ENCODE results near the gene AGRN.
"Not testable (repeated sequence)": the region's sequence is repeated elsewhere in the genome, so short reads cannot be mapped to it uniquely, and the experiment has no call there.

The AGRN gene

GRCh38 chr1:974293-974640, 45.7 kb upstream of the AGRN start:
- no peak for DNase-seq (ENCODE audit: low read depth)
- TF ChIP-seq, protein P1, sequence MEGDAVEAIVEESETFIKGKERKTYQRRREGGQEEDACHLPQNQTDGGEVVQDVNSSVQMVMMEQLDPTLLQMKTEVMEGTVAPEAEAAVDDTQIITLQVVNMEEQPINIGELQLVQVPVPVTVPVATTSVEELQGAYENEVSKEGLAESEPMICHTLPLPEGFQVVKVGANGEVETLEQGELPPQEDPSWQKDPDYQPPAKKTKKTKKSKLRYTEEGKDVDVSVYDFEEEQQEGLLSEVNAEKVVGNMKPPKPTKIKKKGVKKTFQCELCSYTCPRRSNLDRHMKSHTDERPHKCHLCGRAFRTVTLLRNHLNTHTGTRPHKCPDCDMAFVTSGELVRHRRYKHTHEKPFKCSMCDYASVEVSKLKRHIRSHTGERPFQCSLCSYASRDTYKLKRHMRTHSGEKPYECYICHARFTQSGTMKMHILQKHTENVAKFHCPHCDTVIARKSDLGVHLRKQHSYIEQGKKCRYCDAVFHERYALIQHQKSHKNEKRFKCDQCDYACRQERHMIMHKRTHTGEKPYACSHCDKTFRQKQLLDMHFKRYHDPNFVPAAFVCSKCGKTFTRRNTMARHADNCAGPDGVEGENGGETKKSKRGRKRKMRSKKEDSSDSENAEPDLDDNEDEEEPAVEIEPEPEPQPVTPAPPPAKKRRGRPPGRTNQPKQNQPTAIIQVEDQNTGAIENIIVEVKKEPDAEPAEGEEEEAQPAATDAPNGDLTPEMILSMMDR (conservative IDR thresholded peaks at IDR 0.05; ENCODE audit: low read depth, low read length) = no peak

GRCh38 chr1:974687-975328, 45.1 kb upstream of the AGRN start:
- TF ChIP-seq, protein P1 (conservative IDR thresholded peaks at IDR 0.05; ENCODE audit: low read depth, low read length) = no peak
- DNase-seq (ENCODE audit: low read depth) = no peak
- H3K4me3 ChIP-seq (ENCODE audit: low read length) = no peak overlapping the region

More at GRCh38 chr1:974293-974640, 45.7 kb upstream of the AGRN start:
- H3K4me3 ChIP-seq (ENCODE audit: low read length) = no peak overlapping the region

DNA sequence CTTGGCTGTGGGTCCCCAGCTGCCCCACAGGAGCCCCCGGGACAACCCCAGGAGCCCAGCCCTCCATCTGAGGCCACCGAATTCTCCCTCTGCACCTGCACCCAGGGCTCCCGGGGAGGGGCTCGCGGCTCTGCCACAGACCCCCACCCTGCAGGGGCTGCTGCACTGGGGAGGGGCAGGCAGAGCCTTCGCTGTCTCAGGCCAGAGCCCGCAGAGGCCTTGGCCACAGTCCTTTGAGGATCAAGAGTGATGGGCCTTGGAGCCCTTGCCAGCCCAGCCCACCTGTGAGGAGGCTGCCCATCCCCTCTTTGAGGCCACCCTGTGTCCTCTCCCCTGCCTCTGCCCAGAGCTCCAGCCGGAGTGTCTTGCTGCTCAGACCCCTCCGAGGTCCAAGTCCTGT, 44.6 kb upstream of the AGRN start:
- TF ChIP-seq, protein P1 (conservative IDR thresholded peaks at IDR 0.05; ENCODE audit: low read depth, low read length) = no peak
- DNase-seq (ENCODE audit: low read depth) = no peak
- no peak overlapping the region for H3K4me3 ChIP-seq (ENCODE audit: low read length)

DNA sequence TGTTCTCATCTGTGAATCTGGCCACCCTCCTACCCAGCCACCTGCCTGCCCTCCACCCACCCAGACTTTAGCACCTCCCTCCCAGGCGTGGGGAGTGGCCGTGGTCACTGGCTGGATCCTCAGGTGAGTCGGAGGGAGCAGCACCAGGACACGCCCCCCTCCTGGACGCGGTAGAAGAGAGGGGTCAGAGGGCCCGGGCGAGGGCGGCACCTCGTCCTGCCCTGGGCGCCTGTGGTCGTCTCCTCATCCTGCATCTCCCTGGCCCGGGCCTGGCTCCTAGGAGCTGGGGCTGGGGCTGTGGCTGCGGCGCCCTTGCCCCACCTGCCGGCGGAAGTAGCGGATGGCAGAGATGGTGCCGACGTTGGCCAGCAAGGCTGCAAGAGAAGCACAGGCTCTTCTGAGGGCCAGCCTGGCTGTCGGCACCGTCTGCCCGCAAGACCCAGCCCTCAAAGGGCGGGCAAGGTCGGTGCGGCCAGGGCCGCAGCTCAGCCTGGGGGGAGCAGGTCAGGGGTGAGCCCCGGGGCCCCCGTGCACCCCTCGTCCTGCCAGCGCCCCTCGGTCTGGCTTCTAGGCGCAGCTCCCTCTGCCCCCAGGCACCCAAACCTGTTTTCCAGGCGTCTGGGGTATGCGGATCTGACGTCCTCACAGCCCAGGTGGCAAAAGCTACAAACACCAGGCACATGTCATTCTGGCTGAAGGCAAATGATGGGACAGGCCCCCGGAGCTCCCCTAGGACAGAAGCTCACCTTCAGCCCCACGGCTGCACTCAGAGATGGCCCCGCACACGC, 43.8 kb upstream of the AGRN start:
- TF ChIP-seq, protein P1 (conservative IDR thresholded peaks at IDR 0.05; ENCODE audit: low read depth, low read length) = peak; percentile 68
- H3K4me3 ChIP-seq (ENCODE audit: low read length) = peak overlapping the region; percentile 24
- DNase-seq (ENCODE audit: low read depth) = no peak

GRCh38 chr1:976791-977190, 43.1 kb upstream of the AGRN start:
- not testable (repeated sequence) for H3K4me3 ChIP-seq (ENCODE audit: low read length); DNase-seq (ENCODE audit: low read depth)

GRCh38 chr1:978069-978834, 41.7 kb upstream of the AGRN start:
- DNase-seq (ENCODE audit: low read depth) = no peak
- H3K4me3 ChIP-seq (ENCODE audit: low read length) = no peak overlapping the region
- TF ChIP-seq, protein P1 (conservative IDR thresholded peaks at IDR 0.05; ENCODE audit: low read depth, low read length) = no peak

Data from retinal pigment epithelial cell (primary cell).